Neural cell (in vitro differentiated cells): ENCODE measurements around the gene FOXJ1. TPM values are rescaled to one million over a fixed set of nuclear protein-coding genes. Genes with fewer than 3 reads are reported as not detected.

Experiments used
- H2AFZ ChIP-seq: fragments of 200-600, 300-800 bp; sonication (generic), shearing (Covaris generic); 2 replicates; pipeline ENCODE4 v1.6.0; 2014; ENCODE audit warnings: low read depth, mild to moderate bottlenecking, antibody characterized with exemption, low read length, moderate library complexity
- H3F3A ChIP-seq: fragments of 200-600 bp; shearing (Covaris generic); 2 replicates; pipeline ENCODE4 v1.6.1; 2016; ENCODE audit warnings: mild to moderate bottlenecking, moderate library complexity, mixed read lengths, antibody characterized with exemption, low read length; ENCODE audit not compliant: insufficient read depth, poor library complexity, severe bottlenecking
- H3K27ac ChIP-seq: fragments of 200-600, 300-800 bp; sonication (generic), shearing (Covaris generic); 2 replicates; pipeline ENCODE4 v1.5.1; 2014; ENCODE audit warnings: mild to moderate bottlenecking, low read length, moderate library complexity
- H3K27me3 ChIP-seq: fragments of 300-800, 200-600 bp; sonication (generic), shearing (Covaris generic); 2 replicates; pipeline ENCODE4 v1.6.0; 2014; ENCODE audit warnings: mild to moderate bottlenecking, low read depth, low read length, moderate library complexity; ENCODE audit not compliant: insufficient read depth
- H3K36me3 ChIP-seq: fragments of 300-800, 200-600 bp; sonication (generic), shearing (Covaris generic); 2 replicates; pipeline ENCODE4 v1.5.1; 2014; ENCODE audit warnings: mild to moderate bottlenecking, antibody characterized with exemption, low read length, moderate library complexity; ENCODE audit not compliant: insufficient read depth
- H3K4me2 ChIP-seq: fragments of 300-800, 200-600 bp; sonication (generic), shearing (Covaris generic); 2 replicates; pipeline ENCODE4 v1.6.0; 2014; ENCODE audit warnings: mild to moderate bottlenecking, low read length
- H3K4me3 ChIP-seq: fragments of 300-800, 200-600 bp; sonication (generic), shearing (Covaris generic); 2 replicates; pipeline ENCODE4 v1.5.1; 2014; ENCODE audit warnings: mild to moderate bottlenecking, low read length, moderate library complexity
- H3K79me2 ChIP-seq: fragments of 200-600 bp; shearing (Covaris generic); replicated peaks from 2 replicates; pipeline ENCODE4 v1.6.0; 2014; ENCODE audit warnings: mild to moderate bottlenecking, low read length, moderate library complexity; ENCODE audit not compliant: insufficient read depth
- H3K9ac ChIP-seq: fragments of 300-800, 200-600 bp; sonication (generic), shearing (Covaris generic); 2 replicates; pipeline ENCODE4 v1.6.1; 2016; ENCODE audit warnings: mild to moderate bottlenecking, low read length, mixed read lengths
- H3K9me2 ChIP-seq: fragments of 200-600 bp; shearing (Covaris generic); 2 replicates; pipeline ENCODE4 v1.6.1; 2016; ENCODE audit warnings: mild to moderate bottlenecking, low read length, mixed read lengths; ENCODE audit not compliant: insufficient read depth
- H3K9me3 ChIP-seq: fragments of 200-600, 300-800 bp; sonication (generic), shearing (Covaris generic); 2 replicates; pipeline ENCODE4 v1.6.1; 2016; ENCODE audit warnings: mild to moderate bottlenecking, mixed run types, low read length, moderate library complexity, mixed read lengths
- H4K20me1 ChIP-seq: fragments of 200-600 bp; shearing (Covaris generic); 2 replicates; pipeline ENCODE4 v1.6.1; 2016; ENCODE audit warnings: mild to moderate bottlenecking, mixed run types; ENCODE audit not compliant: insufficient read depth
- EP300 ChIP-seq: fragments of 450-650 bp; conservative IDR thresholded peaks from 2 replicates; pipeline ENCODE4 v1.6.1; 2014; ENCODE audit warnings: antibody characterized with exemption, mild to moderate bottlenecking, moderate library complexity; ENCODE audit not compliant: poor library complexity, severe bottlenecking
- EZH2 ChIP-seq: fragments of 200-600, 300-800 bp; shearing (Covaris generic), sonication (generic); IDR thresholded peaks from 2 replicates; pipeline ENCODE4 v1.6.1; 2014; ENCODE audit warnings: antibody characterized with exemption, low read length, borderline replicate concordance, mild to moderate bottlenecking; ENCODE audit not compliant: insufficient read depth, poor library complexity, severe bottlenecking
- MXI1 ChIP-seq: fragments of 450-650 bp; conservative IDR thresholded peaks from 2 replicates; pipeline ENCODE4 v1.6.1; 2014; ENCODE audit warnings: antibody characterized with exemption, mild to moderate bottlenecking; ENCODE audit not compliant: poor library complexity, severe bottlenecking
- POLR2AphosphoS5 ChIP-seq: IDR thresholded peaks from 2 replicates; pipeline ENCODE4 v1.6.1; 2012
- RAD21 ChIP-seq: fragments of 450-650 bp; conservative IDR thresholded peaks from 2 replicates; pipeline ENCODE4 v1.6.1; 2014; ENCODE audit warnings: antibody characterized with exemption, mild to moderate bottlenecking, moderate library complexity
- SMC3 ChIP-seq: fragments of 450-650 bp; conservative IDR thresholded peaks from 2 replicates; pipeline ENCODE4 v1.6.1; 2014; ENCODE audit warnings: antibody characterized with exemption, mild to moderate bottlenecking, moderate library complexity; ENCODE audit not compliant: poor library complexity
- TAF1 ChIP-seq: IDR thresholded peaks from 2 replicates; pipeline ENCODE4 v1.6.1; 2012; ENCODE audit warnings: low read depth
- polyA plus RNA-seq: library from polyadenylated mRNA; depleted of rRNA; stranded (reverse); fragments of >200 nt; gene quantifications from 2 replicates; pipeline ENCODE4 v1.2.3, GENCODE V29; 2014
- TF ChIP-seq, protein P1 (sequence below): fragments of 450-650 bp; IDR thresholded peaks from 2 replicates; pipeline ENCODE4 v1.5.1; 2014; ENCODE audit warnings: antibody characterized with exemption, mild to moderate bottlenecking, moderate library complexity; ENCODE audit not compliant: poor library complexity, severe bottlenecking
- TF ChIP-seq, protein P2 (sequence below): IDR thresholded peaks from 2 replicates; pipeline ENCODE4 v1.6.1; 2012; ENCODE audit warnings: borderline replicate concordance

FOXJ1 gene
- polyA plus RNA-seq, 1 donor from 2014 or later, result 0.56 TPM

DNA sequence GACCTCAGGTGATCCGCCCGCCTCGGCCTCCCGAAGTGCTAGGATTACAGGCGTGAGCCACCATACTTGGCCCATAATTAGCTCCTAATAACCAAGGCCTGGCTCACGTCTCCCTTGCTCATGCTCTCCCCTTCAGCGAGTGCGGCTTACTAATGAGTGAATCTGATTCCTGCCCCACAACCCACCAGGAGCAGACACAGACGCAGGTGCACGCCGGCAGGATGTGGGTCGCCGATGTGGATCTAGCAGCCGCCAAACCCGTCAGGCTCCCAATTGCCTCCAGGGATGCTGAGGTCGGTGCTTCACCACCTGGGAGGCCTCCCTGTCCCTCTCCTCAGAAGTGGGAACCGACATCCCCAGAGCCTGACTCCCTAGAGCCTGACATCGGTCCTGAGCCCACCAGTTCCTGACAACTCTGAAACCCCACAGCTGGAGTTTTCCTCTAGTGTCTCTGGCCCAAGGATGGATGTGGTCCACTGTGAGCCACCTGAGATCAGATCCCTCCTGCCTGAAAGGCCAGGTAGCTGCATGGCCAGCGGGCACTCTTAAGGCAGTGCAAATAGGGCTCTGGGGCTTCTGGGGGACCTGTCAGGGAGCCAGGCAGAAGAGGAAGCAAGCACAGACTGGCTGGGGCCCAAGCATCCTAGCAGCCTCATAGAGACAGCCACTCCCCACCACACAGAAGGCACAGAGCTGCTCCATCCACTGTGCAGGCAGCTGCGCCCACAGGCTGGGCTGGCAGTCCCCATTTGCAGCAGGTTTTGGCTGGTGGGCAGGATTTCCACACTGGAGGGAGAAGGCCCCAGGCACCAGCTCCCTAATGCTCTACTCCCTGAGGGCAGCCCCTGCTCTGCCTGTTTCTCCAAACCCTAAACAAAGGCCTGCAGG is 48.3 kb downstream of the FOXJ1 start:
- no peak overlapping the region for H3K4me2 ChIP-seq
- H3K27me3 ChIP-seq, result no peaks in the 10 kb centered on the region

GRCh38 chr17:76091526-76092286 is 49.3 kb downstream of the FOXJ1 start:
- Histone ChIP-seq H3K79me2 (no peaks in the 10 kb centered on the region), H3F3A (no peaks in the 10 kb centered on the region), H2AFZ (no peak overlapping the region), H3K4me2 (no peak overlapping the region), H3K36me3 (peaks cover 7% of the 10 kb centered on the region), H3K9me3 (no peaks in the 10 kb centered on the region), H3K9ac (no peak overlapping the region), H3K27ac (no peak overlapping the region), H3K27me3 (no peaks in the 10 kb centered on the region), H4K20me1 (no peaks in the 10 kb centered on the region), H3K9me2 (no peaks in the 10 kb centered on the region), H3K4me3 (no peak overlapping the region)
- TF ChIP-seq RAD21, result no peak
- TF ChIP-seq MXI1, result no peak
- TF ChIP-seq SMC3, result no peak
- no peak for TF ChIP-seq TAF1
- no peak for TF ChIP-seq POLR2AphosphoS5
- TF ChIP-seq, protein P1, sequence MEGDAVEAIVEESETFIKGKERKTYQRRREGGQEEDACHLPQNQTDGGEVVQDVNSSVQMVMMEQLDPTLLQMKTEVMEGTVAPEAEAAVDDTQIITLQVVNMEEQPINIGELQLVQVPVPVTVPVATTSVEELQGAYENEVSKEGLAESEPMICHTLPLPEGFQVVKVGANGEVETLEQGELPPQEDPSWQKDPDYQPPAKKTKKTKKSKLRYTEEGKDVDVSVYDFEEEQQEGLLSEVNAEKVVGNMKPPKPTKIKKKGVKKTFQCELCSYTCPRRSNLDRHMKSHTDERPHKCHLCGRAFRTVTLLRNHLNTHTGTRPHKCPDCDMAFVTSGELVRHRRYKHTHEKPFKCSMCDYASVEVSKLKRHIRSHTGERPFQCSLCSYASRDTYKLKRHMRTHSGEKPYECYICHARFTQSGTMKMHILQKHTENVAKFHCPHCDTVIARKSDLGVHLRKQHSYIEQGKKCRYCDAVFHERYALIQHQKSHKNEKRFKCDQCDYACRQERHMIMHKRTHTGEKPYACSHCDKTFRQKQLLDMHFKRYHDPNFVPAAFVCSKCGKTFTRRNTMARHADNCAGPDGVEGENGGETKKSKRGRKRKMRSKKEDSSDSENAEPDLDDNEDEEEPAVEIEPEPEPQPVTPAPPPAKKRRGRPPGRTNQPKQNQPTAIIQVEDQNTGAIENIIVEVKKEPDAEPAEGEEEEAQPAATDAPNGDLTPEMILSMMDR, result no peak
- no peak for TF ChIP-seq EZH2

More for the DNA sequence above, 48.3 kb downstream of the FOXJ1 start:
- Histone ChIP-seq H3K9me2 (no peaks in the 10 kb centered on the region), H4K20me1 (no peaks in the 10 kb centered on the region), H3K4me3 (no peak overlapping the region), H2AFZ (no peak overlapping the region), H3K9me3 (no peaks in the 10 kb centered on the region), H3K79me2 (no peaks in the 10 kb centered on the region), H3K36me3 (peaks cover 7% of the 10 kb centered on the region), H3K27ac (no peak overlapping the region), H3F3A (no peaks in the 10 kb centered on the region), H3K9ac (no peak overlapping the region)
- TF ChIP-seq, protein P2, sequence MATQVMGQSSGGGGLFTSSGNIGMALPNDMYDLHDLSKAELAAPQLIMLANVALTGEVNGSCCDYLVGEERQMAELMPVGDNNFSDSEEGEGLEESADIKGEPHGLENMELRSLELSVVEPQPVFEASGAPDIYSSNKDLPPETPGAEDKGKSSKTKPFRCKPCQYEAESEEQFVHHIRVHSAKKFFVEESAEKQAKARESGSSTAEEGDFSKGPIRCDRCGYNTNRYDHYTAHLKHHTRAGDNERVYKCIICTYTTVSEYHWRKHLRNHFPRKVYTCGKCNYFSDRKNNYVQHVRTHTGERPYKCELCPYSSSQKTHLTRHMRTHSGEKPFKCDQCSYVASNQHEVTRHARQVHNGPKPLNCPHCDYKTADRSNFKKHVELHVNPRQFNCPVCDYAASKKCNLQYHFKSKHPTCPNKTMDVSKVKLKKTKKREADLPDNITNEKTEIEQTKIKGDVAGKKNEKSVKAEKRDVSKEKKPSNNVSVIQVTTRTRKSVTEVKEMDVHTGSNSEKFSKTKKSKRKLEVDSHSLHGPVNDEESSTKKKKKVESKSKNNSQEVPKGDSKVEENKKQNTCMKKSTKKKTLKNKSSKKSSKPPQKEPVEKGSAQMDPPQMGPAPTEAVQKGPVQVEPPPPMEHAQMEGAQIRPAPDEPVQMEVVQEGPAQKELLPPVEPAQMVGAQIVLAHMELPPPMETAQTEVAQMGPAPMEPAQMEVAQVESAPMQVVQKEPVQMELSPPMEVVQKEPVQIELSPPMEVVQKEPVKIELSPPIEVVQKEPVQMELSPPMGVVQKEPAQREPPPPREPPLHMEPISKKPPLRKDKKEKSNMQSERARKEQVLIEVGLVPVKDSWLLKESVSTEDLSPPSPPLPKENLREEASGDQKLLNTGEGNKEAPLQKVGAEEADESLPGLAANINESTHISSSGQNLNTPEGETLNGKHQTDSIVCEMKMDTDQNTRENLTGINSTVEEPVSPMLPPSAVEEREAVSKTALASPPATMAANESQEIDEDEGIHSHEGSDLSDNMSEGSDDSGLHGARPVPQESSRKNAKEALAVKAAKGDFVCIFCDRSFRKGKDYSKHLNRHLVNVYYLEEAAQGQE, result no peak
- TF ChIP-seq POLR2AphosphoS5 (no peak), TAF1 (no peak), SMC3 (no peak), MXI1 (no peak), EZH2 (no peak), RAD21 (no peak), EP300 (no peak)
- TF ChIP-seq, protein P1, result no peak
